OCI-LY7 (cell line): ENCODE measurements around the gene TOR1A. TPM values are rescaled to one million over a fixed set of nuclear protein-coding genes. Genes with fewer than 3 reads are reported as not detected.

Experiments
- BruUV-seq: library from RNA; stranded (reverse); fragments of 400-500 nt; replicated peaks from 2 replicates; lab custom pipeline; 2021; lab: Mats Ljungman, UMichigan
- CTCF ChIA-PET: fragments of 300-600 bp; sonication (Branson Sonifier 250); formaldehyde crosslinking; loops from one replicate; lab custom pipeline; 2022; ENCODE audit warnings: antibody characterized with exemption; ENCODE audit not compliant: unreplicated experiment; lab: Charles Lee
- POLR2A ChIA-PET: fragments of 300-600 bp; sonication (Branson Sonifier 250); formaldehyde crosslinking; loops from one replicate; lab custom pipeline; 2022; ENCODE audit warnings: antibody characterized with exemption; lab: Charles Lee
- DNase-seq: peaks from one replicate; pipeline ENCODE4 v3.0.0-alpha.2; 2015; ENCODE audit warnings: low spot score
- H2AFZ ChIP-seq: fragments of 200-600 bp; sonication (generic), shearing (Covaris generic); 2 replicates; pipeline ENCODE4 v1.6.1; 2014; ENCODE audit warnings: mild to moderate bottlenecking, antibody characterized with exemption, low read length, moderate library complexity
- H3K27ac ChIP-seq: fragments of 200-600 bp; sonication (generic); 2 replicates; pipeline ENCODE4 v1.5.1; 2014; ENCODE audit warnings: mixed run types, low read depth, mild to moderate bottlenecking, moderate library complexity, low read length, inconsistent platforms; ENCODE audit not compliant: poor library complexity, severe bottlenecking
- H3K36me3 ChIP-seq: fragments of 200-600 bp; sonication (generic); 2 replicates; pipeline ENCODE4 v1.6.1; 2014; ENCODE audit warnings: mild to moderate bottlenecking, antibody characterized with exemption, low read length, moderate library complexity, mixed read lengths; ENCODE audit not compliant: insufficient read depth
- H3K4me1 ChIP-seq: fragments of 200-600 bp; sonication (generic); 2 replicates; pipeline ENCODE4 v1.5.1; 2014; ENCODE audit warnings: mild to moderate bottlenecking, low read length; ENCODE audit not compliant: insufficient read depth, poor library complexity, severe bottlenecking
- H3K4me2 ChIP-seq: fragments of 200-600 bp; sonication (generic); 2 replicates; pipeline ENCODE4 v1.6.1; 2014; ENCODE audit warnings: mild to moderate bottlenecking, low read length
- H3K4me3 ChIP-seq: fragments of 200-600 bp; sonication (generic); 2 replicates; pipeline ENCODE4 v1.5.1; 2014; ENCODE audit warnings: mild to moderate bottlenecking, low read depth, low read length; ENCODE audit not compliant: poor library complexity, severe bottlenecking
- H3K79me2 ChIP-seq: fragments of 200-600 bp; sonication (generic); 2 replicates; pipeline ENCODE4 v1.6.1; 2016; ENCODE audit warnings: low read depth, mild to moderate bottlenecking, low read length, moderate library complexity, mixed read lengths; ENCODE audit not compliant: insufficient read depth
- H3K9me2 ChIP-seq: fragments of 200-600 bp; sonication (generic); 2 replicates; pipeline ENCODE4 v1.6.1; 2016; ENCODE audit warnings: mild to moderate bottlenecking, low read length, mixed read lengths; ENCODE audit not compliant: insufficient read depth
- H3K9me3 ChIP-seq: fragments of 200-600 bp; sonication (generic); 2 replicates; pipeline ENCODE4 v1.6.1; 2014; ENCODE audit warnings: mild to moderate bottlenecking, mixed run types, low read length, mixed read lengths
- H4K20me1 ChIP-seq: fragments of 200-600 bp; sonication (generic); 2 replicates; pipeline ENCODE4 v1.6.1; 2014; ENCODE audit warnings: mild to moderate bottlenecking, antibody characterized with exemption, low read length, moderate library complexity, mixed read lengths; ENCODE audit not compliant: insufficient read depth
- CTCF ChIP-seq: fragments of 200-600 bp; sonication (generic); conservative IDR thresholded peaks from 2 replicates; pipeline ENCODE4 v1.5.1; 2014; ENCODE audit warnings: mild to moderate bottlenecking, antibody characterized with exemption, low read length, moderate library complexity, mixed read lengths
- EZH2phosphoT487 ChIP-seq: fragments of 200-600 bp; sonication (generic); IDR thresholded peaks from 2 replicates; pipeline ENCODE4 v1.6.1; 2018; ENCODE audit warnings: low read depth, borderline replicate concordance, mild to moderate bottlenecking, mixed run types, antibody characterized with exemption, low read length, moderate library complexity, mixed read lengths
- intact Hi-C: fragments of 100-400 bp; cut with micrococcal nuclease; formaldehyde crosslinking; loops from one replicate; pipeline ENCODE4 v1.10.0; 2022; ENCODE audit not compliant: unreplicated experiment
- total RNA-seq, 2 experiments: library from RNA; depleted of rRNA in 1 of 2; stranded (reverse); fragments of >200 nt in 1 of 2; shearing (Covaris generic) in 1 of 2; gene quantifications; 2 replicates each; pipeline ENCODE4 v1.2.3, GENCODE V29; 2014 to 2022

Gene TOR1A
- total RNA-seq, 2 experiments from 2014 or later = 32.7 to 37.0 TPM

GRCh38 chr9:129866394-129867135 lies 42.6 kb upstream of the TOR1A start:
- intact Hi-C loops = no loop called here
- no peak overlapping the region for H3K27ac ChIP-seq
- H2AFZ ChIP-seq = no peak overlapping the region
- H3K4me3 ChIP-seq = no peak overlapping the region
- CTCF ChIA-PET = no interaction called here
- POLR2A ChIA-PET = no interaction called here
- H3K79me2 ChIP-seq = no peaks in the 10 kb centered on the region
- no peaks in the 10 kb centered on the region for H4K20me1 ChIP-seq
- TF ChIP-seq EZH2phosphoT487 = no peak
- BruUV-seq = no TSS peak
- no peaks in the 10 kb centered on the region for H3K9me3 ChIP-seq
- H3K9me2 ChIP-seq = no peaks in the 10 kb centered on the region
- peaks cover 5% of the 10 kb centered on the region for H3K4me1 ChIP-seq
- H3K4me2 ChIP-seq = no peak overlapping the region
- H3K36me3 ChIP-seq = peaks cover 15% of the 10 kb centered on the region
- no peak for DNase-seq

GRCh38 chr9:129865668-129866320 lies 41.9 kb upstream of the TOR1A start:
- Histone ChIP-seq H3K27ac (no peak overlapping the region), H3K36me3 (peaks cover 23% of the 10 kb centered on the region), H2AFZ (no peak overlapping the region), H3K4me3 (no peak overlapping the region), H3K79me2 (no peaks in the 10 kb centered on the region), H3K4me1 (peaks cover 5% of the 10 kb centered on the region), H3K4me2 (no peak overlapping the region), H3K9me3 (no peaks in the 10 kb centered on the region), H3K9me2 (no peaks in the 10 kb centered on the region), H4K20me1 (no peaks in the 10 kb centered on the region)
- ChIA-PET CTCF (no interaction called here), POLR2A (interaction anchor here (0.5 kb wide), 1 partner anchor 337 kb away, joined by 4 read pairs; no protein-coding TSS in a partner anchor)
- no peak for TF ChIP-seq CTCF
- TF ChIP-seq EZH2phosphoT487 = no peak
- intact Hi-C loops = no loop called here
- no peak for DNase-seq
- no TSS peak for BruUV-seq

- no peak for DNase-seq
- POLR2A ChIA-PET = interaction anchor here (0.5 kb wide), 1 partner anchor 337 kb away, joined by 4 read pairs; no protein-coding TSS in a partner anchor
- H3K9me3 ChIP-seq = no peaks in the 10 kb centered on the region
- no peak overlapping the region for H3K4me2 ChIP-seq
- no peaks in the 10 kb centered on the region for H3K79me2 ChIP-seq
- no peaks in the 10 kb centered on the region for H3K9me2 ChIP-seq
- intact Hi-C loops = no loop called here
- H3K36me3 ChIP-seq = peaks cover 25% of the 10 kb centered on the region
- H3K4me3 ChIP-seq = no peak overlapping the region
- H3K27ac ChIP-seq = no peak overlapping the region
- CTCF ChIA-PET = no interaction called here
- peaks cover 5% of the 10 kb centered on the region for H3K4me1 ChIP-seq
- no peak overlapping the region for H2AFZ ChIP-seq
- no TSS peak for BruUV-seq
- TF ChIP-seq EZH2phosphoT487 = no peak
- TF ChIP-seq CTCF = no peak
- H4K20me1 ChIP-seq = no peaks in the 10 kb centered on the region
Measured at GRCh38 chr9:129864991-129865647, 41.2 kb upstream of the TOR1A start.
